Stimulated activated CD8-positive, alpha-beta memory T cell treated with anti-CD3 and anti-CD28 coated beads, Interleukin-4, amount 100 ng/mL, for 24 hours (primary cell): ENCODE measurements around the gene SHROOM1.
"Not testable (repeated sequence)": the region's sequence is repeated elsewhere in the genome, so short reads cannot be mapped to it uniquely, and the experiment has no call there.

Experiments used
- DNase-seq: peaks from one replicate; pipeline ENCODE4 v3.0.0-alpha.2; 2020; ENCODE audit warnings: low read depth

SHROOM1 gene

GRCh38 chr5:132830436-132831094 is at the start of gene SHROOM1:
TSS of gene SHROOM1 (minus strand) at chr5:132830647. CDS start at chr5:132826140, 4,507 bp downstream.
- DNase-seq, result no peak

DNA sequence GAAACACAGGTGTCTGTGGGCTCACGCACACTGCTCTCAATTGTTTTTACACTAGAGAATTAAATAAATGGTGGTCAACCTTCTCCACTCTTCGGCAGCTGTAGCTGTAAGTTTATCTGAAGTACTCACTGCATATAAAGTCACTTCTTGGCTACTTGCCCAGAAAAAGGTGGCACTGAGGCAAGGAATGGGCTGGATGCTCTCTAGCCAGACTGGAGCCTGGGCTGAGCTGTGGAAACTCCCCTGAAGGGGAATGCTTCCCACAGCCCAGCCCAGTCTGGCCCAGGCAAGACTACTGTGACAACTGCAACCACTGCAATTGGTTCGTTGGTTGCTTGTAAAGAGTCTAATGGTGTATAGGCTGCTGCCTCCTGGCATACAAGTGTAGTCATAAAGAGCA is 47.5 kb upstream of the SHROOM1 start:
- DNase-seq, result no peak

GRCh38 chr5:132877466-132877865 is 47.0 kb upstream of the SHROOM1 start:
- DNase-seq, result no peak

DNA sequence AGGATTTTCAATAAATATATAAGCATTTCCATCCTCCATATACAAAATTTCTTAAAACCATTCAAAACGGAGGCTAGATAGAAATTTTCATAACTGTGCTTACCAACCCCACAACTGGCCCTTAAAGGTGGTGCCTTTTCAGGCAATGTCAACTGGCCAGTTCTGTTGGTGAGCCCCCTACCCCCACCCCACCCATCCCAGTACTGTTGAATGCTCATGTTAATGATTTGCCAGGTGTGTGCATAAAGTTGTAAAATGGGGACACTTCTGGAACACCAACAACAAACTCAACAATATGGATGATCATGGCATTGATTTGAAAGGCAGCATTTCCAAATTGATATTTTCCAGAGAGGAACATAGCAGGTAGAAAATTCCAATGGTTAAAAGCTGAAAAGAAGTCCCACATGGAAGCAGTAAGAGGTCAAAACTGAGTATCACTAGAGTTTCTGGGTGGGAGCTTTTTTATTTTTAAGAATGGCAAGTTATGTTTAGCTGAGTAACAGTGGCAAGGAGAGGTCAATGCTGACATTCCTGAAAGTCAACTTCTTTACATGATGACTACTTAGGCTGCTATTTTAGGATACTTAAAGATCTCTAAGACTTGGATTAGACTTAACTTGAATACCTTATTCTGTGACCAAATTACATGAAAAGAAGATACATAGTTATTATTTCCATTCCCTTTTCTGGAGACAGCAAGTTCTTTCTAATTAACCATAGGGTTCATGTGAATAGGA is 45.7 kb upstream of the SHROOM1 start:
- DNase-seq, result no peak

DNA sequence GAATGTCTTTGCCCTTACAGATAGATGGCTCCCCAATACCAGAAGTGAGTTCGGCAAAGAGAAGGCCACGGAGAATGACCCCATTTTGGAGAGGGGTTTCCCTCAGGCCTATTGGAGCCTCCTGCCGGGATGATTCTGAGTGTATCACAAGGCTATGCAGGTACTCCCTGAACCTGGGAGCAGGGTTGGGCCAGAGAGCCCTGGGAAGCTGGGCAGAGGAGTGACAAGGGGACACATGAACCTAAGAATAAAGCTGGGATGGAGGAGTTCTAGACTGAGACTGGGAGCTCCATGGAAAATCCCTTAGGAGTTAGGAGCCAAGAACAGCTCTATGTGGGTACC is 43.5 kb upstream of the SHROOM1 start:
- no peak for DNase-seq

DNA sequence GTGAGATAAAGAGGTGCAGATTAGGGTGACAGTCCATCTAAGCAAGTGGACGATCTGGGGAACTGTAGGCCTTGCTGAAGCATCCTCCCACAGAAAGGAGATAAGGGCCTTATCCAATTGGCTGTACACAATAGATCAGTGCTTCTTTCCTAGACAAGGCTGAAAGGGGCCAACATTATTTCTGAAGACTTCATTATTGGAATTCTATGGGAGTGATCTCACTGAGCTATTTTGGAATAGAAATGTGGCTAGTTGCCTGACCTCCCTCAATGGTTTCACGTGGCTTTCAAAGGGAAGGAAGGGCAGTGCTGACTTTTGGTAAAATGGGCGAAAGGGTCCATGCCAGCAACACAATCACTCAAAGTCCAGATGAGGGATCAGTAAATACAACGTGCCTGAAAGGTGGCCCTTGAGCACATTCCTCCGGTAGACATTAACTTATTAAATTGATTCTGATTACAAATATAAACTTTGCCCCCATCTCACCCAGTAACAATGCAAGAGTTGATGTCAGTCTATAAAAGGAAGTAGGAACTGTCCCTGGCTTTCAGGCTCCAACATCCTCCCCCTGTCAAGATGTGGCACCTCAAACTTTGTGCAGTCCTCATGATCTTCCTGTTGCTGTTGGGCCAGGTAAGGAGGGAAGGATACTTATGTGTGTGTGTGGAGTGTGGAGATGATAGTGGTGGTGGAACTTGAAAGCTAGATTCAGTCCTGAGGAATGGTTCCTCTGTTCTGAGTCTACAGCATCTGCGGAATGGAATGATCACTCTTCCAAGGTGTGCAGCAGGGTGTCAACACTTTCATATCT is 42.9 kb upstream of the SHROOM1 start, which contains the start of gene LEAP2:
TSS of gene LEAP2 (plus strand) at position 550 of the 811 bp plus-strand sequence. CDS start at position 577, 27 bp downstream.
- no peak for DNase-seq

DNA sequence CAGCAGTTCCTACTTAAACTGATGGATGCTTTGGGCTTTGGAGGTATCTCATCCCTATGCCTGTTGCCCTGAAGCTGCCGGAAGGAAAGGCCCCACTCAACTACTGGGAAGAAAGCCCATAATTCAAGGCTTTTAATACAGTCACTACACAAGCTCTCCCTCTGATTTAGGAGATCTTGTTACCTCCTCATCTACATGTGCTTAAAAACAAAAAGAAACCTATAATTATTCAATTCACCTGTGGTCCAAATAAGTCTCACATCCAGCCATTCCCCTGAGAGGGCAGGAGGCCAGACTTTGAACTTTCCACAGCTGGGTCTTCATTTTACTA is 42.3 kb upstream of the SHROOM1 start:
- DNase-seq, result no peak

DNA sequence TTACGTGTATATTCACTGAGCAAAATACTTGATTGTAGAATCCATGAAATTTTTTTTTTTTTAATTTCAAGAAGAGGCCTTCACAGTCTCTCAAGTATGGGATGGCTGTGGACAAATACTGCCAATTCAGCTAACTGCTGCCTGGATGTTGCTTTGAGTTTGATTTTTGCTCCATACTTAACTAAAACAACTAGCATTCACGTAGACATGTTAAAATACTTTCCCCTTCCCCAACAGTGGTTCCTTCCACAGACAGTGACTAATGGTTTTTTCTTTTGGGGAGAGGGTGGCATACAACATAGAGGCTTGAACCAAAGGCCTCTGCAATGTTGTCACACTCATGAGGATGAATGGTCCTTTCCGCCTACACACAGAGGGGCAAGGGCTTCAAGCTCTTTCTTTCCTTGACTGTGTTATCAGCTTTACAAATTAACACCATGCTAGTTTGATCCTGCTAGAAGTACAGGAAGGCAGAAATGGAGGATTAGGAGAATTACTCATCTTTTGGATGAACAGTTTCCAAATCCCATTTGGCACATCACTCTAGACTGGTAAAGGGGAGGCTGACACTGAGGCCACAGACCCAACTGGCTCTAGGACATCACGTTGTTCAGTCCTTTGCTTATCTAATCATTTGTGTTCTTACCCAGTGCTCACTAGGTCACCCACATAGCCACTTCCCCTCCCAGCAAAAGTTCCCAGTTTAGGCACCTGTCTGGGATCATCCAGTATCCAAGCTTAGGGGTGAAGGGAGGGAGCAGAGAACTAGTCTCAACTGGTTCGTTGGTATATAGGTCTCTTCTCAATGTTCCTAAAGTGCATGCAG is 41.2 kb upstream of the SHROOM1 start:
- no peak for DNase-seq

DNA sequence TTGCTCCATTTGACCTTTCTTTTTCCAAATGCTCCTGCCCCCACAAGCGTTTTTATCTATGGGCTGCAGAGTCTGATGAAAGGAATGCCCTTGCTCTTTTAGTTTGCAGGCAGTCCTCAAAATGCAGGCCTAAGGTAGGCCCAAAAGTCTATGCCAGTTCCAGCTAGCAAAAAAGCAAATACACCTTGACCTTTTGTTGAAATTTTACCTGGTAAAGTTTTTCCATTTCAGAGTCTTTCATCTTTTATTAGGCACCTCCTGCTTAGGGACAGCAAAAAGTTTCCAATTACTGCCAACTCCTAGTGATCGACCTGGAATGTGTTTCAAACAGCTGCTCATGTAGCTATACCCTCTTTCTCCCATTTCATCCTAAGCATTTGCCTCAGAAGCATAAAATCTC is 40.4 kb upstream of the SHROOM1 start:
- no peak for DNase-seq

- DNase-seq, result no peak
Measured at GRCh38 chr5:132868754-132869153, 38.3 kb upstream of the SHROOM1 start.

- no peak for DNase-seq
Measured at GRCh38 chr5:132867046-132867451, 36.6 kb upstream of the SHROOM1 start.

DNA sequence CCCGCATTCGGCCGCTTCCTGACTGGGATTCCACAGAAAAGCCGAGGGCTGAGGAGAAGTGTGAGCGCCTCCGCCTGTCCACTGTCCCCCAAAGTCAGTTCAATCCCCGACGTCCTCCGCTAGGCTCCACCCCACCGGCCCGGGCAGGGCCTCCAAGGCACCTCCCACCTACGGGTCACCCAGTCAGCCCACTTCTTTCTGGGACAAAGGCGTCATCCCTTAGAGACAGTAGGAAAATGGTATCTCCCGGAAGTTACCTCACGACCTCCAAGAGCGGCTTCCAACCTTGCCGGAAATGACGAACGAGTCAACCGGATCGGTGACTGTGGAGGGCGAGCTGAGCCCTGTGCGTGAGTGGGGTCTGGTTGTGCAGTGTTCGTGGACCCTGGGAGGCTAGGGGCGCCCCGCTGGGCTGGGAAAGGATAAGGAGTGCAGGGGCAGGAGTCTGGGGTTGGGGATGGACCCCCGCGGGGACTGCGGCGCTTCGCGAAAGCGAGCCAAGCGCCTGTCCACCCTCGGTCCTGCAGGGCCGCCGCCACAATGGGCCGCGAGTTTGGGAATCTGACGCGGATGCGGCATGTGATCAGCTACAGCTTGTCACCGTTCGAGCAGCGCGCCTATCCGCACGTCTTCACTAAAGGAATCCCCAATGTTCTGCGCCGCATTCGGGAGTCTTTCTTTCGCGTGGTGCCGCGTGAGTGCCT is 36.0 kb upstream of the SHROOM1 start, which contains the start of the genes GDF9 and UQCRQ:
TSS of gene GDF9 (minus strand) at position 128 of the 704 bp plus-strand sequence. CDS start 1,936 bp downstream, outside the sequence.
TSS of gene UQCRQ (plus strand) at position 301 of the 704 bp plus-strand sequence. CDS start at position 541, 240 bp downstream.
- peak; percentile 79 for DNase-seq

- DNase-seq, result no peak
Measured at GRCh38 chr5:132865668-132866341, 35.4 kb upstream of the SHROOM1 start.

- DNase-seq, result no peak
Measured at GRCh38 chr5:132860742-132861141, 30.3 kb upstream of the SHROOM1 start.

DNA sequence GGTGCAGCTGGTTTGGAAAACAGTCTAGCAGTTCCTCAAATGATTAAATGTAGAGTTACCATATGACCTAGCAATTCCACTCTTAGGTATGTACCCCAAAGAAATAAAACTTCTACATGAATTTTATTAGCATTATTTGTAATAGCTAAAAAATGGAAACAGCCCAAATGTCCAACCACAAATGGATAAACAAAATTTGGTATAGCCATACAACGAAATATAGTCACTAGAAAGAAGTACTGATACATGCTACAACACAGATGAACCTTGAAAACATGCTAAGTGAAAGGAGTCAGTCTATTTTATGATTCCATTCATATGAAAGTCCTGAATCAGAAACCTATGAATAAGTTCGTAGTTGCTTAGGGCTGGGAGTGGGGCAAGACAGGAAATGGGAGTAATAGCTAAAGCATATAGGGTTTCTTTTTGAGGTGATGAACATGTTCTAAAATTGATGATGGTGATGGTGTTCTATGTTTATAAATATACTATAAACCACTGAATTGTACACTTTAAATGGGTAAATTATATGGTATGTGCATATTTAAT is 29.5 kb upstream of the SHROOM1 start:
- no peak for DNase-seq

- no peak for DNase-seq
Measured at GRCh38 chr5:132856011-132856410, 25.6 kb upstream of the SHROOM1 start.

GRCh38 chr5:132854992-132855391 is 24.5 kb upstream of the SHROOM1 start:
- DNase-seq, result not testable (repeated sequence)

DNA sequence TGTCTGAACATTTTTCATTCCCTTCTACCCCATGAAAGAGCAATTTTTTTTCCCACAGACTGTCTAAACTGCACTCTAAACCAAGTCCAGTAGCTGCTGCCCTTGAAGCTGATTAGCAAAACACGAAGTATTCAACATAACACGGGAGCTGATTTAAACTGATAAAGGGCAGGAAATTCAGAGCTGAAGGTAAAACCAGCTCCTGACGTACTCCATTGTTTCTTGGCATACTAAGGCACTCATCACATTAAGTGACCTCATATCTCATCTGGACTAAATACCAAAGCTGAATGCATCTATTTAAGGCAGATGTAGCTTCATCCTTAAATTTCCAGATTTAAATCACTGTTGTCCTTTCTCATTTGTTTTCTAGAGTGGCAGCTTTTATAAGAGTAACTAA is 23.9 kb upstream of the SHROOM1 start:
- no peak for DNase-seq

DNA sequence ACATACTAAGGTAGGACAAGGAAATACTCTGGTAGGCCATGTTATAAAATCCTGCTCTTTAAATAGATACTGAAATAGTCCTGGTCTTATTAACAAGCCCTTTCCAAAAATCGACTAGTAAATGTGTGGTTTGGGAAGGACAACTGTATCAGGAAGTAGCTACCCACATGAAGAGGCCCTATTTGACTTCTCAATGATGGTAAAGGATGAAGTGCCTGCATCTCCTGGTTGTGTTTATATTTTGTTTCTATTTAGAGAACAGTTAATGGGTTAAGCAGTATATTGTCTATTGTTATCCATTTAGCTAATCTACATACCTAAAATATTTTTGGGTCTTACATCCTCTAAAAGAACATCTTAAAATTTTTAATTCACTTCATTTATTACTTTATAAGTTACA is 23.3 kb upstream of the SHROOM1 start:
- DNase-seq, result no peak

GRCh38 chr5:132853323-132853722 is 22.9 kb upstream of the SHROOM1 start:
- DNase-seq, result no peak
